Peyer's patch (tissue), 4 donors: Measurements from ENCODE around the gene NEAT1.

Experiments
- POLR2A ChIP-seq, 2 donors: fragments of 450-650 bp; IDR thresholded peaks; one replicate each; pipeline ENCODE4 v1.5.1; 2017; ENCODE audit warnings: antibody characterized with exemption in 2 of 2, mild to moderate bottlenecking in 2 of 2, moderate library complexity in 2 of 2
- TF ChIP-seq, protein P1 (sequence below), 6 experiments: fragments of 450-650 bp in 4 of 6; fragments of 200-600 bp in 2 of 6; sonication (generic) in 1 of 6; IDR thresholded peaks; one replicate each; pipeline ENCODE4 v1.5.1; 2017 to 2019; ENCODE audit warnings: antibody characterized with exemption in 6 of 6, mild to moderate bottlenecking in 3 of 6, moderate library complexity in 1 of 6

DNA sequence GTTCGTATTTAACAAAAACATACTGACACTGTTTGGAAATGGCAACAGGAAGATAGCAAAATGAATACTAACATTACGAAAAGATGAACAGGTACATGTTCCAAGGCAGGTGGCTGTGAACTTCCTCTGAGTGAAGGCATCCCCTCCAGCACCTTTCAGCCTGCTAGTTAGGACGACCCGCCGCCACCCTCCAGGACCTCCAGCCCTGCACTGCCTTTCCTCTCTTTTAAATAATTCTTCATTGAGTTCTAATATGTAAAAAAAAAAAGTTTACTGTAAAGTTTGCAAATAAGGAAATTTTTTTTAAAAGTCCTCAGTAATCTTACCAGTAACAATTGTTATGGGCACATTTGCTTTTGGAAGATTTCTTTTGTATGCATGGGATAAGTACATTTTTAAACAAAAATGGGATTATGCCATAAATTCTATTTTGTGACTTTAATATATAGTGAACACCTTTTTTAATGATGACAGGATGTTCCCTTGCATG, 6.0 kb downstream of the NEAT1 start:
- TF ChIP-seq POLR2A (IDR thresholded peaks at IDR 0.05), result peak in 1 of 2 donors; percentile 56
- TF ChIP-seq, protein P1, sequence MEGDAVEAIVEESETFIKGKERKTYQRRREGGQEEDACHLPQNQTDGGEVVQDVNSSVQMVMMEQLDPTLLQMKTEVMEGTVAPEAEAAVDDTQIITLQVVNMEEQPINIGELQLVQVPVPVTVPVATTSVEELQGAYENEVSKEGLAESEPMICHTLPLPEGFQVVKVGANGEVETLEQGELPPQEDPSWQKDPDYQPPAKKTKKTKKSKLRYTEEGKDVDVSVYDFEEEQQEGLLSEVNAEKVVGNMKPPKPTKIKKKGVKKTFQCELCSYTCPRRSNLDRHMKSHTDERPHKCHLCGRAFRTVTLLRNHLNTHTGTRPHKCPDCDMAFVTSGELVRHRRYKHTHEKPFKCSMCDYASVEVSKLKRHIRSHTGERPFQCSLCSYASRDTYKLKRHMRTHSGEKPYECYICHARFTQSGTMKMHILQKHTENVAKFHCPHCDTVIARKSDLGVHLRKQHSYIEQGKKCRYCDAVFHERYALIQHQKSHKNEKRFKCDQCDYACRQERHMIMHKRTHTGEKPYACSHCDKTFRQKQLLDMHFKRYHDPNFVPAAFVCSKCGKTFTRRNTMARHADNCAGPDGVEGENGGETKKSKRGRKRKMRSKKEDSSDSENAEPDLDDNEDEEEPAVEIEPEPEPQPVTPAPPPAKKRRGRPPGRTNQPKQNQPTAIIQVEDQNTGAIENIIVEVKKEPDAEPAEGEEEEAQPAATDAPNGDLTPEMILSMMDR (IDR thresholded peaks at IDR 0.05), result no peak
